Liver (tissue), 9 donors: ENCODE data around the gene SAMD14. TPM values are rescaled to one million over a fixed set of nuclear protein-coding genes. Genes with fewer than 3 reads are reported as not detected.

Source experiments
- DNase-seq: peaks from one replicate; pipeline ENCODE4 v3.0.0-alpha.2; 2017; ENCODE audit warnings: low spot score
- H3K27ac ChIP-seq, 2 donors: one replicate each; pipeline ENCODE4 v1.7.0; 2013; ENCODE audit warnings: inconsistent platforms in 2 of 2, low read length in 2 of 2, control low read depth in 1 of 2, low read depth in 1 of 2, mild to moderate bottlenecking in 1 of 2
- H3K27me3 ChIP-seq, 4 donors: one replicate each; pipeline versions ENCODE4 v1.6.1 to v1.7.0; 2013; ENCODE audit warnings: low read length in 3 of 4, inconsistent platforms in 1 of 4, mild to moderate bottlenecking in 1 of 4, moderate library complexity in 1 of 4; ENCODE audit not compliant: control insufficient read depth in 4 of 4, insufficient read depth in 4 of 4
- H3K36me3 ChIP-seq, 4 donors: one replicate each; pipeline versions ENCODE4 v1.6.1 to v1.7.0; 2013; ENCODE audit warnings: low read length in 3 of 4, mild to moderate bottlenecking in 3 of 4, low read depth in 1 of 4, moderate library complexity in 1 of 4; ENCODE audit not compliant: control insufficient read depth in 4 of 4, insufficient read depth in 3 of 4
- H3K4me1 ChIP-seq, 4 donors: one replicate each; pipeline versions ENCODE4 v1.6.1 to v1.7.0; 2013; ENCODE audit warnings: low read length in 3 of 4, mild to moderate bottlenecking in 3 of 4, moderate library complexity in 1 of 4; ENCODE audit not compliant: control insufficient read depth in 4 of 4, insufficient read depth in 4 of 4
- H3K4me3 ChIP-seq, 3 donors: one replicate each; pipeline versions ENCODE4 v1.6.1 to v1.7.0; 2013; ENCODE audit warnings: low read length in 3 of 3, control low read depth in 1 of 3, low read depth in 1 of 3, mild to moderate bottlenecking in 1 of 3
- H3K9ac ChIP-seq, 2 donors: one replicate each; pipeline ENCODE4 v1.7.0; 2013; ENCODE audit warnings: low read length in 2 of 2, mild to moderate bottlenecking in 2 of 2, moderate library complexity in 2 of 2, control low read depth in 1 of 2, low read depth in 1 of 2
- H3K9me3 ChIP-seq, 4 donors: one replicate each; pipeline versions ENCODE4 v1.6.1 to v1.7.0; 2013; ENCODE audit warnings: low read length in 3 of 4; ENCODE audit not compliant: control insufficient read depth in 4 of 4
- ATF3 ChIP-seq: IDR thresholded peaks from 2 replicates; pipeline ENCODE4 v1.6.1; 2016; ENCODE audit warnings: antibody characterized with exemption
- CTCF ChIP-seq: fragments of 150-350 bp; IDR thresholded peaks from 2 replicates; pipeline ENCODE4 v1.5.1; 2017; ENCODE audit warnings: improper control_type of control experiment, low read depth, low read length; ENCODE audit not compliant: missing input control
- FOXA2 ChIP-seq: IDR thresholded peaks from 2 replicates; pipeline ENCODE4 v1.6.1; 2016; ENCODE audit warnings: antibody characterized with exemption
- HNF4G ChIP-seq: IDR thresholded peaks from 2 replicates; pipeline ENCODE4 v1.6.1; 2016; ENCODE audit warnings: antibody characterized with exemption
- MAX ChIP-seq: IDR thresholded peaks from 2 replicates; pipeline ENCODE4 v1.6.1; 2016; ENCODE audit warnings: antibody characterized with exemption
- REST ChIP-seq: IDR thresholded peaks from 2 replicates; pipeline ENCODE4 v1.6.1; 2016; ENCODE audit warnings: antibody characterized with exemption, mild to moderate bottlenecking
- RXRA ChIP-seq, 2 donors: IDR thresholded peaks; 2 replicates each; pipeline ENCODE4 v1.6.1; 2017 to 2018; ENCODE audit warnings: antibody characterized with exemption in 2 of 2, mild to moderate bottlenecking in 1 of 2
- SP1 ChIP-seq: IDR thresholded peaks from 2 replicates; pipeline ENCODE4 v1.6.1; 2018; ENCODE audit warnings: antibody characterized with exemption, mild to moderate bottlenecking
- TAF1 ChIP-seq: conservative IDR thresholded peaks from 2 replicates; pipeline ENCODE4 v1.6.1; 2016; ENCODE audit warnings: antibody characterized with exemption, mild to moderate bottlenecking
- YY1 ChIP-seq: IDR thresholded peaks from 2 replicates; pipeline ENCODE4 v1.6.1; 2016; ENCODE audit warnings: antibody characterized with exemption, mild to moderate bottlenecking
- WGBS: extraction: QIAGEN DNeasy Blood & Tissue Kit; methylation state at CpG from one replicate; pipeline ENCODE4 v1.1.7; 2013; 5-methylcytosine and 5-hydroxymethylcytosine counted together
- polyA plus RNA-seq, 2 donors: library from polyadenylated mRNA; stranded (reverse) in 1 of 2; unstranded in 1 of 2; fragments of 200-250 nt in 1 of 2; fragments of >200 nt in 1 of 2; fragmentation: Nextera tagmentation in 1 of 2; extraction: Ambion mirVana in 1 of 2; gene quantifications; one replicate each; pipeline versions ENCODE4 v1.2.1 to v1.2.3, GENCODE V29; 2013 to 2015
- total RNA-seq, 2 donors: library from RNA; depleted of rRNA; stranded (reverse); fragments of >200 nt; gene quantifications; one replicate each; pipeline ENCODE4 v1.2.3, GENCODE V29; 2014
- donor health status: healthy.
- donor health status: healthy.
- donor health status: healthy.
- donor health status: healthy.
- donor health status: healthy.

SAMD14 gene
- total and polyA plus RNA-seq, 4 donors: 0.50 to 0.84 (median 0.67) TPM; not detected in 1

- no peaks in the 10 kb centered on the region for H3K27me3 ChIP-seq
- DNase-seq: no peak
- no peaks in the 10 kb centered on the region for H3K9me3 ChIP-seq
- WGBS: 93% methylated on average over 20 of the region's 20 CpGs
- no peak overlapping the region for H3K9ac ChIP-seq
- H3K36me3 ChIP-seq: no peaks in the 10 kb centered on the region
- no peak overlapping the region for H3K4me3 ChIP-seq
- H3K27ac ChIP-seq: no peak overlapping the region
- no peak for TF ChIP-seq HNF4G
- peaks cover 0 to 6% (median 0%) of the 10 kb centered on the region in 4 donors for H3K4me1 ChIP-seq
These were observed 46.8 kb upstream of the SAMD14 start for GRCh38 chr17:50176559-50177357.

GRCh38 chr17:50175035-50175807 is 45.3 kb upstream of the SAMD14 start:
- Histone ChIP-seq H3K9me3 (no peaks in the 10 kb centered on the region), H3K36me3 (no peaks in the 10 kb centered on the region), H3K27ac (no peak overlapping the region), H3K27me3 (no peaks in the 10 kb centered on the region), H3K4me1 (peaks cover 0 to 6% (median 0%) of the 10 kb centered on the region in 4 donors), H3K4me3 (no peak overlapping the region), H3K9ac (no peak overlapping the region)
- no peak for TF ChIP-seq FOXA2
- TF ChIP-seq REST: no peak
- TF ChIP-seq MAX: no peak
- TF ChIP-seq SP1: no peak
- no peak for TF ChIP-seq ATF3
- no peak for TF ChIP-seq TAF1
- TF ChIP-seq HNF4G: no peak
- TF ChIP-seq RXRA (IDR thresholded peaks at IDR 0.05): no peak
- WGBS: 91% methylated on average over 16 of the region's 16 CpGs
- DNase-seq: no peak

DNA sequence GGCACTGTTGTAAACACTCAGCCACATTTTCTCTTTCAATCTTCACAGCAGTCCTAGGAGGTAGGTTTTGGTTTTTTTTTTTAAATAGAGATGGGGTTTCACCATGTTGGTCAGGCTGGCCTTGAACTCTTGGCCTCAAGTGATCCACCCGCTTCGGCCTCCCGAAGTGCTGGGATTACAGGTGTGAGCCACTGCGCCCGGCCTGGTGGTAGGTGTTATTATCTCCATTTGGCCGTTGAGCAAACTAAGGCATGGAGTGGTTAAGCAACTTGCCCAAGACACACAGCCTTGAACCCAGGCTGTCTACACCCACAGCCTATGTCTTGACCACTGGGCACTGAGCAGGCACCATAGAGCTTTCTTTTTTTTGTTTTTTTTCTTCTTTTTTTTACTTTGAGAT is 44.5 kb upstream of the SAMD14 start:
- Histone ChIP-seq H3K9me3 (no peaks in the 10 kb centered on the region), H3K9ac (no peak overlapping the region), H3K4me3 (no peak overlapping the region), H3K27ac (no peak overlapping the region), H3K36me3 (no peaks in the 10 kb centered on the region), H3K27me3 (no peaks in the 10 kb centered on the region), H3K4me1 (peaks cover 0 to 6% (median 0%) of the 10 kb centered on the region in 4 donors)
- DNase-seq: no peak
- TF ChIP-seq ATF3 (no peak), FOXA2 (no peak), YY1 (no peak), MAX (no peak), CTCF (no peak), TAF1 (no peak), RXRA (IDR thresholded peaks at IDR 0.05) (no peak), REST (no peak)
- 79% methylated on average over 6 of the region's 6 CpGs for WGBS
